K562 (cell line): ENCODE measurements around the gene RALGAPA2. TPM values are rescaled to one million over a fixed set of nuclear protein-coding genes. Genes with fewer than 3 reads are reported as not detected.

ENCODE experiments used
- CCAR2 ChIP-seq: fragments of 200-400 bp; formaldehyde crosslinking; IDR thresholded peaks from 2 replicates; pipeline ENCODE4 v1.6.1; 2017; ENCODE audit warnings: mild to moderate bottlenecking, low read depth, low read length
- DEAF1 ChIP-seq: fragments of 450-650 bp; formaldehyde crosslinking; IDR thresholded peaks from 2 replicates; pipeline ENCODE4 v1.4.0; 2020; ENCODE audit warnings: mild to moderate bottlenecking, moderate library complexity
- ELF4 ChIP-seq: fragments of 450-650 bp; formaldehyde crosslinking; IDR thresholded peaks from 2 replicates; pipeline ENCODE4 v1.4.0; 2022; ENCODE audit warnings: missing genetic modification characterization
- ILK ChIP-seq: fragments of 450-650 bp; IDR thresholded peaks from 2 replicates; pipeline ENCODE4 v1.6.1; 2016; ENCODE audit warnings: missing genetic modification characterization, low read depth, mild to moderate bottlenecking, missing compliant biosample characterization, moderate library complexity, borderline replicate concordance
- KDM5B ChIP-seq: fragments of 200-600 bp; sonication (generic); IDR thresholded peaks from 2 replicates; pipeline ENCODE4 v1.6.1; 2012; ENCODE audit warnings: low read depth, mild to moderate bottlenecking, moderate library complexity, low read length, control low read depth, inconsistent platforms; ENCODE audit not compliant: insufficient replicate concordance
- MLLT1 ChIP-seq, 2 experiments: fragments of 450-650 bp; IDR thresholded peaks; 2 replicates each; pipeline ENCODE4 v1.6.1; 2016
- MTA3 ChIP-seq: fragments of 450-650 bp; formaldehyde crosslinking; IDR thresholded peaks from 2 replicates; pipeline ENCODE4 v1.6.1; 2017; ENCODE audit warnings: mild to moderate bottlenecking, borderline replicate concordance
- NFATC3 ChIP-seq: fragments of 450-650 bp; IDR thresholded peaks from 2 replicates; pipeline ENCODE4 v1.6.1; 2017; ENCODE audit warnings: mild to moderate bottlenecking
- NFYB ChIP-seq: IDR thresholded peaks from 2 replicates; pipeline ENCODE4 v1.6.1; 2011; ENCODE audit warnings: mild to moderate bottlenecking, moderate library complexity; ENCODE audit not compliant: insufficient read length; ENCODE audit errors: extremely low read depth
- POLR2H ChIP-seq: IDR thresholded peaks from 2 replicates; pipeline ENCODE4 v1.6.1; 2016; ENCODE audit warnings: missing genetic modification characterization, low read depth, mild to moderate bottlenecking, control low read depth, missing compliant biosample characterization, moderate library complexity
- PPARD ChIP-seq: fragments of 250-450 bp; sonication (Bioruptor Pico); IDR thresholded peaks from 2 replicates; pipeline ENCODE4 v1.8.0; 2022; ENCODE audit warnings: inconsistent platforms, mild to moderate bottlenecking, moderate library complexity
- RBM34 ChIP-seq: fragments of 200-400 bp; formaldehyde crosslinking; IDR thresholded peaks from 2 replicates; pipeline ENCODE4 v1.6.1; 2018; ENCODE audit warnings: low read length, borderline replicate concordance; ENCODE audit not compliant: insufficient read depth
- RERE ChIP-seq: sonication (generic); formaldehyde crosslinking; IDR thresholded peaks from 2 replicates; pipeline ENCODE4 v1.8.0; 2023; ENCODE audit warnings: missing genetic modification reagents, mild to moderate bottlenecking, borderline replicate concordance
- SMARCA5 ChIP-seq: fragments of 450-650 bp; IDR thresholded peaks from 2 replicates; pipeline ENCODE4 v1.6.1; 2016
- SP1 ChIP-seq: sonication (generic); formaldehyde crosslinking; IDR thresholded peaks from 2 replicates; pipeline ENCODE4 v1.8.1; 2022; ENCODE audit warnings: mild to moderate bottlenecking, missing genetic modification reagents
- SPI1 ChIP-seq: IDR thresholded peaks from 2 replicates; pipeline ENCODE4 v1.6.1; 2011; ENCODE audit warnings: low read depth, low read length, control low read depth, borderline replicate concordance
- TAF9B ChIP-seq: fragments of 450-650 bp; IDR thresholded peaks from 2 replicates; pipeline ENCODE4 v1.6.1; 2018; ENCODE audit warnings: mild to moderate bottlenecking; ENCODE audit not compliant: partially characterized antibody
- ZNF143 ChIP-seq: sonication (generic); formaldehyde crosslinking; IDR thresholded peaks from 2 replicates; pipeline ENCODE4 v1.9.0; 2022; ENCODE audit warnings: mild to moderate bottlenecking, missing genetic modification reagents
- ZNF23 ChIP-seq: fragments of 250-450 bp; sonication (Bioruptor Pico); IDR thresholded peaks from 2 replicates; pipeline ENCODE4 v1.4.0; 2020; ENCODE audit warnings: mild to moderate bottlenecking
- ZNF232 ChIP-seq: sonication (generic); formaldehyde crosslinking; IDR thresholded peaks from 2 replicates; pipeline ENCODE4 v1.8.0; 2022; ENCODE audit warnings: mild to moderate bottlenecking, missing genetic modification reagents
- ZNF445 ChIP-seq: fragments of 250-450 bp; sonication (Bioruptor Pico); IDR thresholded peaks from 2 replicates; pipeline ENCODE4 v1.4.0; 2020; ENCODE audit warnings: low read depth, mild to moderate bottlenecking, moderate library complexity
- polyA plus RNA-seq, 8 experiments: library from polyadenylated mRNA; depleted of rRNA in 4 of 8; stranded (reverse) in 5 of 8; unstranded in 3 of 8; fragments of >200 nt; fragmentation: Nextera tagmentation in 2 of 8; fragmentation: Illumina TruSeq in 1 of 8; extraction: Ambion mirVana in 2 of 8; extraction: Trizol in 1 of 8; gene quantifications; 2 replicates each; pipeline versions ENCODE4 v1.2.1 to v1.2.3, GENCODE V29; 2011 to 2014; ENCODE audit warnings: inconsistent platforms in 1 of 8, missing spikeins in 1 of 8
- total RNA-seq, 7 experiments: library from RNA; depleted of rRNA in 6 of 7; stranded (reverse); fragments of >200 nt in 6 of 7; fragmentation: Illumina TruSeq in 2 of 7; extraction: Trizol in 2 of 7; gene quantifications; 2 replicates each; pipeline versions ENCODE4 v1.2.1 to v1.2.3, GENCODE V29; 2011 to 2021; ENCODE audit warnings: low replicate concordance in 1 of 7

The RALGAPA2 gene
- total and polyA plus RNA-seq, 9 of the 15 experiments (the other 6 are each of a cell fraction or from before 2014, with no cell fraction given): 0.35 to 2.7 (median 1.4) TPM

- TF ChIP-seq CCAR2: no peak
- peak; percentile 72 for TF ChIP-seq SP1
- no peak for TF ChIP-seq SMARCA5
- TF ChIP-seq ZNF445 (CRISPR knock-in tag): no peak
- TF ChIP-seq MLLT1 (IDR thresholded peaks at IDR 0.05): no peak
- TF ChIP-seq PPARD: no peak
- no peak for TF ChIP-seq NFATC3
- TF ChIP-seq ZNF143: peak; percentile 90
- TF ChIP-seq RERE (CRISPR knock-in tag): no peak
- TF ChIP-seq NFYB: peak; percentile 25
- no peak for TF ChIP-seq POLR2H (tag)
- TF ChIP-seq ELF4: no peak
- no peak for TF ChIP-seq TAF9B
- TF ChIP-seq ILK: no peak
- TF ChIP-seq SPI1: no peak
- TF ChIP-seq KDM5B: peak; percentile 42
- TF ChIP-seq MTA3: no peak
- no peak for TF ChIP-seq ZNF232 (CRISPR knock-in tag)
- no peak for TF ChIP-seq DEAF1 (CRISPR knock-in tag)
- no peak for TF ChIP-seq ZNF23
- no peak for TF ChIP-seq RBM34
Observed at GRCh38 chr20:20712474-20713243, at the start of gene RALGAPA2 (continued).
